Endometrium (tissue), 2 donors: ENCODE data around the gene TAS2R13.

ENCODE experiments used
- FAIRE-seq: peaks from 2 replicates; lab custom pipeline; 2012; peaks lifted over from hg19 to GRCh38; lab: Jason Lieb, UNC
- donor health status: control.
- donor health status: control.

TAS2R13 gene, protein sequence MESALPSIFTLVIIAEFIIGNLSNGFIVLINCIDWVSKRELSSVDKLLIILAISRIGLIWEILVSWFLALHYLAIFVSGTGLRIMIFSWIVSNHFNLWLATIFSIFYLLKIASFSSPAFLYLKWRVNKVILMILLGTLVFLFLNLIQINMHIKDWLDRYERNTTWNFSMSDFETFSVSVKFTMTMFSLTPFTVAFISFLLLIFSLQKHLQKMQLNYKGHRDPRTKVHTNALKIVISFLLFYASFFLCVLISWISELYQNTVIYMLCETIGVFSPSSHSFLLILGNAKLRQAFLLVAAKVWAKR

GRCh38 chr12:10909462-10909861, at the start of gene TAS2R13:
Gene TAS2R13 (minus strand): TSS chr12:10909562. CDS start chr12:10909298, 264 bp downstream.
- FAIRE-seq, result no peak

GRCh38 chr12:10957741-10958140, 48.4 kb upstream of the TAS2R13 start:
- FAIRE-seq, result no peak

GRCh38 chr12:10956085-10956484, 46.7 kb upstream of the TAS2R13 start:
- no peak for FAIRE-seq

DNA sequence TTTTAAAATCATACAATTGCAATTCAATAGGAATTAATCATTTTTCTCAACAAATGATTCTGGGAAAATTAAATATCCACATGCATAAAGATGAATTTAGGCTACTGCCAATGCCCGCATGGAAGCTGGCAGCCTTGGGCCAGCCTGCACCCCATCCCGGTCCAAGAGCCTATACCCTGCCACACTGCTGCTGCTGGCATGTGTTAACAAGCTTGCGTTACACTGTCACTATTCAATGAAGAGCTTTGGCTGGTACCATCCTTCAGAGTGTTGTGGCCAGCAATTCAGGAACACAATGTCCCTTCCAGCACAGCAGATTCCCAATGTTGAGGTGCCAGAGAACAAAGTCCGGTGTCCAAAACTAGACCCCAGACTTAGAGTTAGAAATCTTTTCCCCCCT, 43.3 kb upstream of the TAS2R13 start:
- FAIRE-seq, result no peak

- no peak for FAIRE-seq
These were observed 33.8 kb upstream of the TAS2R13 start for GRCh38 chr12:10943167-10943566.

- no peak for FAIRE-seq
These were observed 32.7 kb upstream of the TAS2R13 start for GRCh38 chr12:10941916-10942607.

DNA sequence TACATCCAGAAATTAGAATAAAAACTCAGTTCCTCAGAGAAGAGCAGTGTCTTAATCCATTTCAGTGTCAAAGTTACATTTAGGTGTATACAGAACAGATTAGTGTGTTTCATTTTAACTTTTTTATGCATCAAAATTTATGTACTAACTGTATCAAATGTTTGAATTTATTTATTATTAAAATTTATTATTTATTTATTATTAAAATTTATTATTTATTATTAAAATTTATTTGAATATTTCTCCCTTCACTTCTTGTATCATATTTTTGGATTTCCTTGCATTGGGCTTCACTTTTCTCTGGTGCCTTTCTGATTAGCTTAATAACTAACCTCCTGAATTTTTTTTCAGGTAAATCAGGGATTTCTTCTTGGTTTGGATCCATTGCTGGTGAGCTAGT, 32.0 kb upstream of the TAS2R13 start:
- FAIRE-seq, result no peak

DNA sequence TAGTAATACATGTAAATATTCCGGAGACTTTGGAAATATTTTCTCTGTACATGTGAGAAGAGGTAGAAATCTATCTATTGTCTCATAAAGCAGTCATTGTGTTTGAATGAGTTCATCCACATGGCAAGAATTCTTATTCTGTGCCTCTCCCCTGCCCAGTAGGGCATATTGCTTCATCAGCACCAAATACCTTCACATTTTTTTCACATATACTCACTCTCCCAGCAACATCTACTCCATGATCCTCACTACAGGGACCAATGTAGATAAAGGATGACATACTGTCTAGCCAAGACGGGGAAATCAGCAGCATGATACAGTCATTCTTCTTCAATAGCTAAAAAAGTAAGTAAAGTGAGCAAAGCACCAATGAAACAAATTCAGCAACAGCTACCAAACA, 31.0 kb upstream of the TAS2R13 start:
- FAIRE-seq, result no peak

- FAIRE-seq, result no peak
These were observed 29.8 kb upstream of the TAS2R13 start, which contains the start of gene TAS2R14 for GRCh38 chr12:10939163-10939562. Gene TAS2R14 (minus strand): TSS chr12:10939263. CDS start chr12:10939207, 56 bp downstream.

GRCh38 chr12:10936506-10936905, 27.1 kb upstream of the TAS2R13 start:
- no peak for FAIRE-seq

- FAIRE-seq, result no peak
These were observed 19.5 kb upstream of the TAS2R13 start, which contains the start of gene PRH2 for GRCh38 chr12:10928746-10929286. Gene PRH2 (plus strand): TSS chr12:10929236. CDS start chr12:10929274, 38 bp downstream.

- no peak for FAIRE-seq
These were observed 16.9 kb upstream of the TAS2R13 start for GRCh38 chr12:10926269-10926668.

GRCh38 chr12:10919809-10920208, 10.4 kb upstream of the TAS2R13 start:
- FAIRE-seq, result no peak

DNA sequence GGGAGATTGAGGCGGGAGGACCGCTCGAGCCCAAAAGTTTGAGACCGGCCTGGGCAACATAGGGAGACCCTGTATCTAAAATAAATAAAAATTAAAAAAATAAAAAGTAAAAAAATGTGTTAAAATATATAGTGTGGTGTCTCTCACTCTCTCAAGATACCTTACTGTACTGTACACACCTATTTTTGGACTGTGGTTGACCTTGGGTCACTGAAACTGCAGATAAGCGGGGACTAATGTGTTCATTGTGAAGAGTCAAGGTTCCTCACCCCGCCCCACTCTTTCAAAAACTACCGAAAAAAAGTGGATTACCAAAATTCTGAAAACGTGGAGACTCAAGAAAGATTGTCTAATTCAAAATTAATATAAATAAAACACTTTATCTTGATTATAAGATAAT, 1.0 kb upstream of the TAS2R13 start:
- no peak for FAIRE-seq

DNA sequence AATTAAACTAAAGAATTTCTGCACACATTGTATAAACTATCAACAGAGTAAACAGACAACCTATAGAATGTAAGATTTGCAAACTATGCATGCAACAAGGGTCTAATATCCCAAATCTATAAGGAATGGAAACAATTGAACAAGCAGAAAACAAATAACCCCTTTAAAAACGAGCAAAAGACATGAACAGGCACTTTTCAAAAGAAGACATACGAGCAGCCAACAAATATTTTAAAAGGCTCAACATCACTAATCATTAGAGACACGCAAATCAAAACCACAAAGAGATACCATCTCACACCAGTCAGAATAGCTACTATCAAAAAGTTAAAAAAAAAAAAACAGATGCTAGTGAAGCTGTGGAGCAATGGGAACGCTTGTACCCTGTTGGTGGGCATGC, 4.7 kb downstream of the TAS2R13 start:
- no peak for FAIRE-seq

GRCh38 chr12:10901427-10901826, 7.9 kb downstream of the TAS2R13 start:
- FAIRE-seq, result no peak

GRCh38 chr12:10900972-10901371, 8.4 kb downstream of the TAS2R13 start:
- no peak for FAIRE-seq

GRCh38 chr12:10900530-10900929, 8.8 kb downstream of the TAS2R13 start:
- FAIRE-seq, result no peak

DNA sequence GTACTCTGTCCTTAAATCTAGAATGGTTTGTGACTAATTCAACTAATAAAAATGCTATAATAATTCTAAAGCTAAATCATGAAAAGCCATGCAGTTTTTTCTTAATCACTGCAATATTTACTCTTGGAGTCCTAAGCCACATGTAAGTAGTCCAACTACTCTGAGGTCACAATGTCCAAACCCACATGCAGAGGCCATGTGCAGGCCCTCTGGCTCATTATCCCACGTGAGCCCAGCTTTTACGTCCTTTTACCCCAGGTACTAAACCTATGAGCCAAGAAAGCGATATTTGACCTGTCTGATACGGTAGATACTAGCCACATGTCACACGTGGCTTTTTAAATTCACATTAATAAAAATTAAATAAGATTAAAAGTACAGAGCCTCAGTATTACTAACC, 12.5 kb downstream of the TAS2R13 start:
- FAIRE-seq, result no peak

DNA sequence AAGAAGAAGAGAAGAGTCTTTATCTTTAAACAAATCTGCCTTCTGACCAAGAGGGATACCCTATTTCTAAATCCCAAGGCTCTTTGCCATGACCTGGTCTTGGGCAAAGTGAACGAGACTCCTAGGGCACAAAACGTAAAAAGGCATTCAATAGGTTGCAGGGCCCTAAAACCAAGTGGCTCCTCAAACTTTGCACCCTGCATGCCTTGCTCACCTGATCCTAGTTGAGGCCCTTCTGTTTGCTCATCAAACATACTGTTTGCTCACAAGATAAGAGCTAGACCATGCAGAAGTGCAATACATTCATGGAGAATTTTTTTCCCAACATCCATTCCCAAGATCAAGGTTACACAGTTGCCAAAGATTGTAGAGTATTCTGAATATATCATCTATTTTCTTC, 17.4 kb downstream of the TAS2R13 start:
- no peak for FAIRE-seq

GRCh38 chr12:10889226-10889625, 20.1 kb downstream of the TAS2R13 start:
- FAIRE-seq, result no peak

DNA sequence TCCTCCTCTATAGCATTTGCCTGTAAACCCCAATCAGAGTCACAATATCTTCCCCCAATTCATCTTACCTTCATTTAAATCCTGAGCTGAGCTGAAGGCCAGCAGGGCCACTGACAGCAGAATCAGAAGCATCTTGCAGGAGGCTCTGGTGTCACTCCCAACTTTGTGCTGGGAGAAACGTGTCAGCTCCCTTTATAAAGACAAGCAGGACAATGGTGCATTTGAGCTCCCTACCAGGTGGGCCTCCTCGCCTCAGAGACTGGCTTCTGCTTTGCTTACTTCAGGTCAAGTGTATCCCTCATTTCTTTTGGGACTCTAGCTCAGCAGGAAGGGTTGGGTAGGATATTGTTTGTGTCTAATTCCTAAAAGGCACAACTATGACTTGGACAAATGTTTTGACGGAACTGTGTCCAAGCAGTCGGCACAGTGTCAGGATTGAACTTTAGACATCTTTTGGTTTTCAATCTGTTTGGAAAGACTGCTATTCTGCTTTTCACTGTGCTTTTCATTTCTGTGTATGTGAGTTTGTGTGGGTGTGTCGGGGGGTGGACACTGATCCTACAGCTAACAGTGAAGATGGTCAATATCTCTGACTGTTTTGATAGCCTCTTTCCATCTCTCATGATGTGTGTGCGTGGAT, 25.2 kb downstream of the TAS2R13 start, which contains the start of gene PRH1:
Gene PRH1, minus strand, starts transcription at position 170 of the 640 bp plus-strand sequence. Its CDS starts 38 bp downstream, at position 132.
- FAIRE-seq, result no peak

- FAIRE-seq, result no peak
These were observed 36.0 kb downstream of the TAS2R13 start for GRCh38 chr12:10873378-10873777.
